ENCODE data around the gene BBS10.
A peak's percentile ranks its signal among the peaks of the same experiment; 100 is the strongest.
"Not testable (repeated sequence)": the region's sequence is repeated elsewhere in the genome, so short reads cannot be mapped to it uniquely, and the experiment has no call there.

The BBS10 gene

GRCh38 chr12:76348079-76348901, at the start of gene BBS10:
TSS of gene BBS10 (minus strand) at chr12:76348415. CDS start at chr12:76348358, 57 bp downstream.
- peak; percentile 91 for DNase-seq

GRCh38 chr12:76391461-76391860, 43.2 kb upstream of the BBS10 start:
- no peak for DNase-seq

- DNase-seq: no peak
Observed at GRCh38 chr12:76387614-76388013, 39.4 kb upstream of the BBS10 start.

GRCh38 chr12:76384560-76384959, 36.3 kb upstream of the BBS10 start:
- DNase-seq: no peak

GRCh38 chr12:76383988-76384387, 35.8 kb upstream of the BBS10 start:
- no peak for DNase-seq

- no peak for DNase-seq
Observed at GRCh38 chr12:76379261-76379660, 31.0 kb upstream of the BBS10 start.

GRCh38 chr12:76376876-76377275, 28.7 kb upstream of the BBS10 start:
- not testable (repeated sequence) for DNase-seq

GRCh38 chr12:76375939-76376338, 27.7 kb upstream of the BBS10 start:
- DNase-seq: no peak

- no peak for DNase-seq
Observed at GRCh38 chr12:76375470-76375869, 27.3 kb upstream of the BBS10 start.

GRCh38 chr12:76374386-76375020, 26.3 kb upstream of the BBS10 start:
- no peak for DNase-seq

GRCh38 chr12:76368230-76368629, 20.0 kb upstream of the BBS10 start:
- DNase-seq: no peak

GRCh38 chr12:76366163-76366562, 17.9 kb upstream of the BBS10 start:
- no peak for DNase-seq

- DNase-seq: not testable (repeated sequence)
Observed at GRCh38 chr12:76364131-76364530, 15.9 kb upstream of the BBS10 start.

- DNase-seq: no peak
Observed at GRCh38 chr12:76360316-76360715, 12.1 kb upstream of the BBS10 start.

- no peak for DNase-seq
Observed at GRCh38 chr12:76356071-76356470, 7.9 kb upstream of the BBS10 start.

- DNase-seq: peak; percentile 6
Observed at GRCh38 chr12:76346798-76347420, 1.3 kb downstream of the BBS10 start.

- DNase-seq: no peak
Observed at GRCh38 chr12:76346236-76346635, 2.0 kb downstream of the BBS10 start.

GRCh38 chr12:76345569-76345968, 2.6 kb downstream of the BBS10 start:
- DNase-seq: no peak

- no peak for DNase-seq
Observed at GRCh38 chr12:76341436-76342030, 6.7 kb downstream of the BBS10 start.

- DNase-seq: no peak
Observed at GRCh38 chr12:76340680-76341435, 7.4 kb downstream of the BBS10 start.

GRCh38 chr12:76337583-76337982, 10.6 kb downstream of the BBS10 start:
- DNase-seq: no peak

- no peak for DNase-seq
Observed at GRCh38 chr12:76332606-76333005, 15.6 kb downstream of the BBS10 start.

GRCh38 chr12:76329606-76330005, 18.6 kb downstream of the BBS10 start:
- DNase-seq: no peak
